Measurements from ENCODE around the gene TPPP3. TPM values are rescaled to one million over a fixed set of nuclear protein-coding genes. Genes with fewer than 3 reads are reported as not detected.

The TPPP3 gene
- total RNA-seq, 1 experiment from 2014 or later = 0.28 TPM

- CTCF ChIA-PET = interaction anchor here (0.6 to 1.7 kb wide), 9 partner anchors 9 to 415 kb away, joined by 3 to 8 read pairs (median 4); no protein-coding TSS in a partner anchor
- Histone ChIP-seq H3K4me3 (ENCODE audit: low read depth, low read length, poor library complexity, severe bottlenecking) (no peak overlapping the region), H3K27ac (ENCODE audit: low read depth, low read length, poor library complexity, severe bottlenecking) (no peak overlapping the region), H3K4me1 (ENCODE audit: insufficient read depth, low read length, poor library complexity, severe bottlenecking) (peaks cover 5% of the 10 kb centered on the region), H3K9me3 (ENCODE audit: low read depth, low read length, poor library complexity, severe bottlenecking) (no peaks in the 10 kb centered on the region), H3K27me3 (replicated peaks; ENCODE audit: insufficient read depth, low read depth, low read length, poor library complexity) (peaks cover under 1% of the 10 kb centered on the region), H3K36me3 (ENCODE audit: insufficient read depth, low read length, poor library complexity, severe bottlenecking) (no peaks in the 10 kb centered on the region)
- intact Hi-C loops (cut with micrococcal nuclease; ENCODE audit: unreplicated experiment) = loop anchor here (5.0 kb wide), 1 partner anchor 447 kb away; no protein-coding TSS in a partner anchor
- peak; percentile 54 for DNase-seq (ENCODE audit: low spot score)
- no peak for TF ChIP-seq EZH2 (IDR thresholded peaks at IDR 0.05; ENCODE audit: borderline replicate concordance, low read depth, low read length, poor library complexity, severe bottlenecking)
- peak; percentile 90 for TF ChIP-seq CTCF (conservative IDR thresholded peaks at IDR 0.05; ENCODE audit: low read depth, low read length)
- POLR2A ChIA-PET (ENCODE audit: low non-redundant PET) = no interaction called here
- BruUV-seq (replicated peaks) = no TSS peak
Observed at GRCh38 chr16:67399218-67399733, 6.0 kb upstream of the TPPP3 start.

GRCh38 chr16:67398546-67399217 is 5.4 kb upstream of the TPPP3 start:
- ChIA-PET CTCF (interaction anchor here (0.7 to 1.7 kb wide), 3 partner anchors 138 to 413 kb away, joined by 3 to 6 read pairs (median 5); no protein-coding TSS in a partner anchor), POLR2A (ENCODE audit: low non-redundant PET) (interaction anchor here (0.7 kb wide), 1 partner anchor 342 kb away, joined by 3 read pairs; no protein-coding TSS in a partner anchor)
- BruUV-seq (replicated peaks) = no TSS peak
- no peak overlapping the region for H3K27ac ChIP-seq (ENCODE audit: low read depth, low read length, poor library complexity, severe bottlenecking)
- DNase-seq (ENCODE audit: low spot score) = no peak
- intact Hi-C loops (cut with micrococcal nuclease; ENCODE audit: unreplicated experiment) = loop anchor here (5.0 kb wide), 1 partner anchor 446 kb away; no protein-coding TSS in a partner anchor
- peaks cover 10% of the 10 kb centered on the region for H3K4me1 ChIP-seq (ENCODE audit: insufficient read depth, low read length, poor library complexity, severe bottlenecking)
- no peaks in the 10 kb centered on the region for H3K36me3 ChIP-seq (ENCODE audit: insufficient read depth, low read length, poor library complexity, severe bottlenecking)
- H3K4me3 ChIP-seq (ENCODE audit: low read depth, low read length, poor library complexity, severe bottlenecking) = no peak overlapping the region
- TF ChIP-seq CTCF (conservative IDR thresholded peaks at IDR 0.05; ENCODE audit: low read depth, low read length) (no peak), EZH2 (IDR thresholded peaks at IDR 0.05; ENCODE audit: borderline replicate concordance, low read depth, low read length, poor library complexity, severe bottlenecking) (no peak)
- H3K27me3 ChIP-seq (replicated peaks; ENCODE audit: insufficient read depth, low read depth, low read length, poor library complexity) = peaks cover 6% of the 10 kb centered on the region
- H3K9me3 ChIP-seq (ENCODE audit: low read depth, low read length, poor library complexity, severe bottlenecking) = no peaks in the 10 kb centered on the region

GRCh38 chr16:67397812-67398545 is 4.7 kb upstream of the TPPP3 start:
- no peak overlapping the region for H3K27ac ChIP-seq (ENCODE audit: low read depth, low read length, poor library complexity, severe bottlenecking)
- no peak for DNase-seq (ENCODE audit: low spot score)
- no TSS peak for BruUV-seq (replicated peaks)
- no peak overlapping the region for H3K4me3 ChIP-seq (ENCODE audit: low read depth, low read length, poor library complexity, severe bottlenecking)
- H3K4me1 ChIP-seq (ENCODE audit: insufficient read depth, low read length, poor library complexity, severe bottlenecking) = peaks cover 14% of the 10 kb centered on the region
- no peaks in the 10 kb centered on the region for H3K9me3 ChIP-seq (ENCODE audit: low read depth, low read length, poor library complexity, severe bottlenecking)
- intact Hi-C loops (cut with micrococcal nuclease; ENCODE audit: unreplicated experiment) = loop anchor here (5.0 kb wide), 1 partner anchor 446 kb away; no protein-coding TSS in a partner anchor
- TF ChIP-seq EZH2 (IDR thresholded peaks at IDR 0.05; ENCODE audit: borderline replicate concordance, low read depth, low read length, poor library complexity, severe bottlenecking) = no peak
- no peak for TF ChIP-seq CTCF (conservative IDR thresholded peaks at IDR 0.05; ENCODE audit: low read depth, low read length)
- ChIA-PET CTCF (interaction anchor here (0.7 to 1.7 kb wide), 2 partner anchors 137 to 413 kb away, joined by 5 to 6 read pairs; no protein-coding TSS in a partner anchor), POLR2A (ENCODE audit: low non-redundant PET) (interaction anchor here (0.7 kb wide), 1 partner anchor 343 kb away, joined by 3 read pairs; no protein-coding TSS in a partner anchor)
- no peaks in the 10 kb centered on the region for H3K36me3 ChIP-seq (ENCODE audit: insufficient read depth, low read length, poor library complexity, severe bottlenecking)
- H3K27me3 ChIP-seq (replicated peaks; ENCODE audit: insufficient read depth, low read depth, low read length, poor library complexity) = peaks cover 8% of the 10 kb centered on the region
